ENCODE data around the gene CES3. TPM values are rescaled to one million over a fixed set of nuclear protein-coding genes. Genes with fewer than 3 reads are reported as not detected.
A peak's percentile ranks its signal among the peaks of the same experiment; 100 is the strongest.

The CES3 gene
- total RNA-seq, 1 experiment from 2014 or later, result 0.64 TPM

GRCh38 chr16:66947302-66948065, 13.6 kb upstream of the CES3 start:
- BruUV-seq (replicated peaks), result no TSS peak
- H3K9me3 Mint-ChIP-seq (ENCODE audit: low read depth, unreplicated experiment), result no peaks in the 10 kb centered on the region
- peak overlapping the region; percentile 77 for H3K4me3 Mint-ChIP-seq (ENCODE audit: low read depth, unreplicated experiment)
- H3K27me3 Mint-ChIP-seq (ENCODE audit: unreplicated experiment), result peaks cover 29% of the 10 kb centered on the region
- CTCF ChIA-PET, result interaction anchor here (0.6 to 0.9 kb wide), 2 partner anchors 210 to 1767 kb away, joined by 3 to 4 read pairs; no protein-coding TSS in a partner anchor
- peak; percentile 86 for DNase-seq
- intact Hi-C loops (cut with micrococcal nuclease; ENCODE audit: unreplicated experiment), result loop anchor here (5.0 kb wide), 2 partner anchors 50 to 240 kb away; no protein-coding TSS in a partner anchor
- H3K36me3 Mint-ChIP-seq (ENCODE audit: insufficient read depth, unreplicated experiment), result peaks cover 37% of the 10 kb centered on the region
- H3K27ac Mint-ChIP-seq (ENCODE audit: unreplicated experiment), result peak overlapping the region; percentile 32
- peak; percentile 89 for TF ChIP-seq CTCF (IDR thresholded peaks at IDR 0.05; ENCODE audit: unreplicated experiment)
- H3K4me1 Mint-ChIP-seq (ENCODE audit: low read depth, unreplicated experiment), result peaks cover 20% of the 10 kb centered on the region

GRCh38 chr16:66948134-66948836, 12.8 kb upstream of the CES3 start:
- CTCF ChIA-PET, result no interaction called here
- peak overlapping the region; percentile 32 for H3K27ac Mint-ChIP-seq (ENCODE audit: unreplicated experiment)
- no peaks in the 10 kb centered on the region for H3K9me3 Mint-ChIP-seq (ENCODE audit: low read depth, unreplicated experiment)
- H3K27me3 Mint-ChIP-seq (ENCODE audit: unreplicated experiment), result peaks cover 29% of the 10 kb centered on the region
- H3K36me3 Mint-ChIP-seq (ENCODE audit: insufficient read depth, unreplicated experiment), result peaks cover 36% of the 10 kb centered on the region
- peaks cover 20% of the 10 kb centered on the region for H3K4me1 Mint-ChIP-seq (ENCODE audit: low read depth, unreplicated experiment)
- BruUV-seq (replicated peaks), result no TSS peak
- intact Hi-C loops (cut with micrococcal nuclease; ENCODE audit: unreplicated experiment), result loop anchor here (5.0 kb wide), 2 partner anchors 51 to 239 kb away; no protein-coding TSS in a partner anchor
- peak overlapping the region; percentile 77 for H3K4me3 Mint-ChIP-seq (ENCODE audit: low read depth, unreplicated experiment)
- peak; percentile 22 for DNase-seq
- TF ChIP-seq CTCF (IDR thresholded peaks at IDR 0.05; ENCODE audit: unreplicated experiment), result no peak

GRCh38 chr16:66948837-66949225, 12.2 kb upstream of the CES3 start:
- no peak for DNase-seq
- Mint-ChIP-seq H3K27ac (ENCODE audit: unreplicated experiment) (no peak overlapping the region), H3K9me3 (ENCODE audit: low read depth, unreplicated experiment) (no peaks in the 10 kb centered on the region), H3K27me3 (ENCODE audit: unreplicated experiment) (peaks cover 29% of the 10 kb centered on the region), H3K4me1 (ENCODE audit: low read depth, unreplicated experiment) (peaks cover 24% of the 10 kb centered on the region), H3K4me3 (ENCODE audit: low read depth, unreplicated experiment) (peak overlapping the region; percentile 77), H3K36me3 (ENCODE audit: insufficient read depth, unreplicated experiment) (peaks cover 33% of the 10 kb centered on the region)
- TF ChIP-seq CTCF (IDR thresholded peaks at IDR 0.05; ENCODE audit: unreplicated experiment), result no peak
- BruUV-seq (replicated peaks), result no TSS peak
- CTCF ChIA-PET, result no interaction called here
- intact Hi-C loops (cut with micrococcal nuclease; ENCODE audit: unreplicated experiment), result loop anchor here (5.0 kb wide), 2 partner anchors 52 to 238 kb away; no protein-coding TSS in a partner anchor

- H3K27ac Mint-ChIP-seq (ENCODE audit: unreplicated experiment), result no peak overlapping the region
- no TSS peak for BruUV-seq (replicated peaks)
- H3K4me3 Mint-ChIP-seq (ENCODE audit: low read depth, unreplicated experiment), result no peak overlapping the region
- H3K36me3 Mint-ChIP-seq (ENCODE audit: insufficient read depth, unreplicated experiment), result peaks cover 26% of the 10 kb centered on the region
- intact Hi-C loops (cut with micrococcal nuclease; ENCODE audit: unreplicated experiment), result loop anchor here (5.0 kb wide), 2 partner anchors 52 to 238 kb away; no protein-coding TSS in a partner anchor
- peaks cover 29% of the 10 kb centered on the region for H3K4me1 Mint-ChIP-seq (ENCODE audit: low read depth, unreplicated experiment)
- H3K27me3 Mint-ChIP-seq (ENCODE audit: unreplicated experiment), result peaks cover 29% of the 10 kb centered on the region
- no peak for DNase-seq
- no peak for TF ChIP-seq CTCF (IDR thresholded peaks at IDR 0.05; ENCODE audit: unreplicated experiment)
- no peaks in the 10 kb centered on the region for H3K9me3 Mint-ChIP-seq (ENCODE audit: low read depth, unreplicated experiment)
- CTCF ChIA-PET, result no interaction called here
Measured at GRCh38 chr16:66949472-66949871, 11.6 kb upstream of the CES3 start.
